ENCODE measurements around the gene PDE4D. TPM values are rescaled to one million over a fixed set of nuclear protein-coding genes. Genes with fewer than 3 reads are reported as not detected.
A peak's percentile ranks its signal among the peaks of the same experiment; 100 is the strongest.

PDE4D gene
- total RNA-seq, 1 experiment from 2014 or later = 33.9 TPM

DNA sequence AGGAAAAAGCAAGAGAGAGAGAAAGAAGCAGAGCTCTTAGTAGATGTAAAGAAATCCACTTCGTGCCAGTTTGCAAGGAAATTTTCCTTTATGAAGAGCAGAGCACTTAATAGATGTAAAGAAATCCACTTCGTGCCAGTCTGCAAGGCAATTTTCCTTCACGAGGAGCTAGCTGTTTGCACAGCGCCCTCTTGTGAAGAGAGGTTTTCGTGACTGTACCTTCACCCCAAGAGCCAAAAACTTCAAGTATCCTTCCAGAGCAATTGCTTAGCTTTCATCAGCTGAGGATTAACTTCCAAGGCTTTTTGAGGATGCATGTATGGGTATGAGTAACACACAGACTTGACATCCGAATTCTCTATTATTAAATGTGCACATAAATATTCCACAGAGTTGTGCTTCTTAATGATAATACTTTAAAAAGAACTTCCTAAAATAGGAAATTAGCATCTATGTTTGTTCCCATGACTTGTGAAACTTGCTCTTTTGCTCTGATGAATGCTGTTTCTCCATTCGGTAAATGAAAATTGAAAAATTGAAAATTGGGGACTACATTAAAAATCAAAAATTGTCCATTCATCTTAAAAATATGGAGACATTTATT, 525.6 kb downstream of the PDE4D start:
- DNase-seq (ENCODE audit: low read depth) = peak; percentile 59

DNA sequence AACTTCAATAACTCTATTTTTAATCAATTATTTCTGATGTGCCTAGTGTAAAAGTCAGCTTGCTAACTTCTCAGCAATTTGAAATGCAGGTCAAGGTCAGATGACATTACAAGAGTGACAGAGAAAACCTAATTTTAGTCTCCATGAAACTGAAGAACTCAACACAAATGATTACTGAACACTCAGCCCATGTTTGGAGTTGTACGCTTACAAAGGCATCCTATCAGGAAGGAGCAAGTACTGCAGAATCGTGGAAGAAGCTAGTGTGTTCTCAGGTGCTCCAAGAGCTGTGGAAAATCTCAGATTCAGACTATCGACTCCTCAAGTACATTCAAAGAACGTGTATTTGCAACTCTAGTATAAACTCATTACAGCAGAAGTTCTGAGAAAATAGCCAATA, 526.7 kb downstream of the PDE4D start:
- DNase-seq (ENCODE audit: low read depth) = no peak

DNA sequence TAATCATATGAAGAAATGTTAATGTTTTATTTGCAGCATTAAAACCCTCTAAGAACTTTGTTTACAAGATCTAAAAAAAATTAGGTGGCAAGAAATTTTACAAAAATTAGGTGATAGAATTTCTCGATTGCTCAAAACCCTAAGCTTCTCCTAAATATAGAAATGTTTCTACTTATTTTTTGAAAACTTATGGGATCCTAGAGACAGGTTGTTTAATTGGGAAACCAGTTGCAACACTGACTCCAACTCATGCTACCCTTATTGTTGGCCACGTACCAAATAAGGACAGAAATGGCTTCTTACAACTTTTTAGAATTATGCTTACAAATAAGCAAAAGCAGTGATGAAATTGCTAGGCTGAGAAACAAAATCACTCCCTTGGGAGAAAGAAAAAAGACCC, 531.1 kb downstream of the PDE4D start:
- no peak for DNase-seq (ENCODE audit: low read depth)

- no peak for DNase-seq (ENCODE audit: low read depth)
These were observed 532.1 kb downstream of the PDE4D start for GRCh38 chr5:59361454-59361853.

GRCh38 chr5:59360130-59360555, 533.4 kb downstream of the PDE4D start:
- no peak for DNase-seq (ENCODE audit: low read depth)

GRCh38 chr5:59358005-59358861, 535.3 kb downstream of the PDE4D start:
- DNase-seq (ENCODE audit: low read depth) = peak; percentile 35

DNA sequence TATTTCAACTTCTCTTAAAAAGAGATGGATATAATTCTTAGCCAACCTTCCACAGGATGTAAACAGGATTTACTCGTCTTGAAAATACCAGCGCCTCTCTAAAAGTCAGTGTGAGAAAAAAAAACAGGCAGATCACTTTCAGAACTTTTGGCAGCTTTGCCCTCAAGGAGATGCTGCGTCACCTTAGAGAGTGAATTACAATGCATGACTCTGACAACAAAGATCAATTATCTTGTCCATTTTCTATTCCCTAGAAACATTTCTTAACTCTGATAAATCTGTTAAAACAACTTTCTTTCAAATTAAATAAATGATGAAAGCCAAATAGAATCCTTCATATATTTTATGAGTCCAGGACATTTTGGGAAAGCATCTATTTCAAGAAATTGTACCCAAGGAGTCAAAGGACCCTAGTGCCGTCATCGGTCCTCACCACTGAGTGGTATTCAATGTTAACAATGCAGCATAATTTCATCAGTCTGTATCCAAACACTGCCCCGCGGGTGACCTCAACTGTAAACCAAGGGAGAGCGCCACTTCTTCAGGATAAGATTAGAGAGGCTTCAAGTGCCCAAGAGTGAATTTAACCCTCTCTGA, 536.0 kb downstream of the PDE4D start:
- DNase-seq (ENCODE audit: low read depth) = no peak

- no peak for DNase-seq (ENCODE audit: low read depth)
These were observed 536.6 kb downstream of the PDE4D start for GRCh38 chr5:59356813-59357380.

DNA sequence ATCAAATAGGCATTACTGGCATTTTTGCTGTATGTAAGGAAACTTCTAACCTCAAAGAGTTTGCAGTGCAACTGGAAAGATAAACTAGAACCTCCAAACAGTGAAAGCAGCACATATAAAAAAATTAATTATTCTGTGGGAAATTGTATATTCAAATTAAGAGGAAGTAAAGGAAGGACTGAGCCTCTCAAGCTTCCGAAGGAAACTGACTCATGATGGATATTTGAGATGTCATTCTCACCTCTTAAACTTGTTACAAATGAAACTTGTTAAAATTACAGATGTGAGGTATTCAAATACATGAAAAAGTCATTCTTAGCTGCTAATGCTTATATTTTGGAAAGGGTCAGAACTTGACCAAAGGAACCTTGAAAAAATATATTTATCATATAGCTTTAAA, 538.7 kb downstream of the PDE4D start:
- no peak for DNase-seq (ENCODE audit: low read depth)

- no peak for DNase-seq (ENCODE audit: low read depth)
These were observed 539.3 kb downstream of the PDE4D start for GRCh38 chr5:59354274-59354673.

GRCh38 chr5:59351076-59351794, 542.3 kb downstream of the PDE4D start:
- DNase-seq (ENCODE audit: low read depth) = peak; percentile 69

GRCh38 chr5:59348189-59348588, 545.3 kb downstream of the PDE4D start:
- DNase-seq (ENCODE audit: low read depth) = no peak

GRCh38 chr5:59346982-59347381, 546.5 kb downstream of the PDE4D start:
- no peak for DNase-seq (ENCODE audit: low read depth)

DNA sequence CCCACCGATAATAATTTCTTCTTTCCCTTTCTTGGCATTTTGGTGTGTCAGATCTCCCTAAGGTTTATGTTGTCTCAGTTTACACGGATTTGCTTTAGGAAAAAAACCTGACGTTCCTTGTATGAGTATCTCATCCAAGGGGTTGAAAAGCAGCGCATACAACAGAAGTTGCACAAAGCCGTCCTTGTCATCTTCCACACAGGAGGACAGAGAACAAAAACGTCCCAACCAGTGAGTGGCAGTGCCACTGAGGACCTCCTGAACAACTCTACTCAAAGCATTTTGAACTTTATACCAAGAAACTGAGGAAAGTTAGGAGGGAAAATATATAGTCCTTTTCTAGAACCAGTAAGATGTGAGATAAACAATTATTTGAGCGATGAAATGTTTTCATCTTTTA, 547.0 kb downstream of the PDE4D start:
- DNase-seq (ENCODE audit: low read depth) = no peak

DNA sequence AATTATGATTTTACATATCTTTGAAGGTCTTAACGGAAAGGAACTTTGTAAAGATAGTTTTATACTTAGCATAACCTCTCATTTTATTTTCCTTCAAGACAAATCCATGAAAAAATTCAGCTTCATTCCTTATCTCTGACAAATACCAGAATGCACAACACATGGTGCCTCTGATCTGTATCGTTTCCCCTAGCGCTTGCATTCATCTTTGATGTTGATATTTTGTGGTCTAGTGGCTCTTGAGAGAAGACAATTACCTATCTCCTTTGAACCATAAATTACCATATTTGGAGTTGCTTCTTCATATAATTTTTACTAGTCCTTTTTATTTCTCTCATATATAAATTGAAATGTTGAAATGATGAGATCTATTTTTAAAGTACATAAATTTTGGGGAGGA, 551.3 kb downstream of the PDE4D start:
- DNase-seq (ENCODE audit: low read depth) = no peak

DNA sequence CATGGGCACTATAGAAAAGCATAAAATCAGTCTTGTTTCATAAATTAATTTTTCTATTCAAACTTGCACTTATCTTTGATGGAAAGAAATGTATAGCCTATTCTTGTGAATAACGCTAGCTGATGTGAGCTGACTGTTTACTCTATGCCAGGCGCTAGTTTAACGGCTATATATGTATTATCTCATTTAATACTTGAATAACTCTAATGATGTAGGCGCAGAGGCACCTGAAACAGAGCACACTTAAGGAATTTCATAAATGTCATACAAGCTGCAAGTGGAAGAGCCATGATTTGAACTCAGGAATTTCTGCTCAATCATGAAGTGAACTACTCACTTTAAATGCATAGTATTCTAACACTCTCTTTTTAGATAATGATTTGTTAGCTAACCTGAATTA, 551.8 kb downstream of the PDE4D start:
- DNase-seq (ENCODE audit: low read depth) = no peak

DNA sequence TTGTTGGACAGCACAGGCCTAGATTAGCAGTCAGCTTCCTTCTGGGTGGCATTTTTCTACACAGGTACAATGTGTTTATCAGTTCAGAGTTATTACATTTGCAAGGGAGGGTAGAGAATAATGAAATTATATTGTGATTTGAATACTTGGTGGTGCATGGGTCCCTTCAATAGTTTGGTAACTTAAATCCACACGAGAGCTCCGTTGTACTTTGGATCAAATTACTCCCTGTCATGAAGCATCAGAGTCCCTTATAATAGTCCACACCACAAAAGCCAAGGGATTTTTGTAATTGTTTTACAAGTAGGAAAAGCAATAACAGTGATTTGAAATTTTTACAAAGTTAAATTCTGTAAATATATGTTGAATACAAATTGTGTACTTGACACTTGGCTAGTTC, 552.4 kb downstream of the PDE4D start:
- DNase-seq (ENCODE audit: low read depth) = no peak

- no peak for DNase-seq (ENCODE audit: low read depth)
These were observed 552.9 kb downstream of the PDE4D start for GRCh38 chr5:59340637-59341036.

DNA sequence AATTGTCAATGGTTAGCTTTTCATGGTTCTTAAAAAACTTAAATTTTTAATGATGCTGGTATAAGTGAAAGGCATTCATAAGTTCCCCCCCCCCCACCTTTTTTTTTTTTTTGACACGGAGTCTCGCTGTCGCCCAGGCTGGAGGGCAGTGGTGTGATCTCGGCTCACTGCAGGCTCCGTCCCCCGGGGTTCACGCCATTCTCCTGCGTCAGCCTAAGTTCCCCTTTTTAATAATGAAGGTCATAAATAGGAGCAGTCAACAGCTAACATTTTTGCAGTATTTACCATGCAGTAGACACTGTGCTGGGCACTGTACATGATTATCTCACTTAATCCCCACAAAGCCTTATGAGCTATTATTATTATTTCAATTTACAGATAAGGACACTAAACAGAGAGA, 556.3 kb downstream of the PDE4D start:
- DNase-seq (ENCODE audit: low read depth) = no peak

DNA sequence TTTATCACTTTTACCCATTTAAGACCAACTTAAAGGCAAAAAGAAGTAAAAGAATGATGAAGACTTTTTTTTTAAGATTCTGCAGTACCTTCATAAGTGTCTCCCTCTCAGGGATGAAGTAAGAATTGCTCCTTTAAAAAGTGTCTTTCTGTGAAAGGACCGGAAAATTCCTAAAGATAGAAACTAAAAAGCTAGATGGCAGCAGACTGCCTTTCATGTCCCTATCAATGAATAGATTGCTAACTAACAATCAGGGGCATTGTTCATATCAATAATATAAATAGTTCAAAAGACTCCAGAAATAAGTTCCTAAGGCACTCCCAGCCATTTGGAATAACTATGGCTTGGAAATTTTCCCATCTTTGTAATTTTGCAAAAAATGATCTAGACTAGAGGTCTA, 558.0 kb downstream of the PDE4D start:
- no peak for DNase-seq (ENCODE audit: low read depth)

- no peak for DNase-seq (ENCODE audit: low read depth)
These were observed 560.1 kb downstream of the PDE4D start for GRCh38 chr5:59333416-59333815.

All from LHCN-M2 (cell line).